ENCODE measurements around the gene ACYP2.

DNA sequence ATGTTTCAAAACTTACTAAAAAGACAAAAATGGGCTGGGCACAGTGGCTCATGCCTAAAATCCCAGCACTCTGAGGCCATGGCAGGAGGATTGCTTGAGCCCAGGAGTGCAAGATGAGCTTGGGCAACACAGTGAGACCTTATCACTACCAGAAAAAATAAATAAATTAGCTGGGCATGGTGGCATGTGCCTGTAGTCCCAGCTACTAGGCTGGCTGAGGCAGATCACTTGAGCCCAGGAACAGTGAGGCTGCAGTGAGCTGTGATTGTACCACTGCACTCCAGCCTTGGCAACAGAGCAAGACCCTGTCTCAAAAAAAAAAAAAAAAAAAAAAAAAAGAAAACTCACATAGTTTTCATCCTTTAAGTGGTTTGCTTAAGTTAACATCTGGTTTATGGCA lies 134.2 kb downstream of the ACYP2 start:
- TF ChIP-seq, protein P1, sequence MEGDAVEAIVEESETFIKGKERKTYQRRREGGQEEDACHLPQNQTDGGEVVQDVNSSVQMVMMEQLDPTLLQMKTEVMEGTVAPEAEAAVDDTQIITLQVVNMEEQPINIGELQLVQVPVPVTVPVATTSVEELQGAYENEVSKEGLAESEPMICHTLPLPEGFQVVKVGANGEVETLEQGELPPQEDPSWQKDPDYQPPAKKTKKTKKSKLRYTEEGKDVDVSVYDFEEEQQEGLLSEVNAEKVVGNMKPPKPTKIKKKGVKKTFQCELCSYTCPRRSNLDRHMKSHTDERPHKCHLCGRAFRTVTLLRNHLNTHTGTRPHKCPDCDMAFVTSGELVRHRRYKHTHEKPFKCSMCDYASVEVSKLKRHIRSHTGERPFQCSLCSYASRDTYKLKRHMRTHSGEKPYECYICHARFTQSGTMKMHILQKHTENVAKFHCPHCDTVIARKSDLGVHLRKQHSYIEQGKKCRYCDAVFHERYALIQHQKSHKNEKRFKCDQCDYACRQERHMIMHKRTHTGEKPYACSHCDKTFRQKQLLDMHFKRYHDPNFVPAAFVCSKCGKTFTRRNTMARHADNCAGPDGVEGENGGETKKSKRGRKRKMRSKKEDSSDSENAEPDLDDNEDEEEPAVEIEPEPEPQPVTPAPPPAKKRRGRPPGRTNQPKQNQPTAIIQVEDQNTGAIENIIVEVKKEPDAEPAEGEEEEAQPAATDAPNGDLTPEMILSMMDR (conservative IDR thresholded peaks at IDR 0.05): no peak
- no peak for TF ChIP-seq ZFX (IDR thresholded peaks at IDR 0.05)

Data from C4-2B (cell line).